Naive thymus-derived CD4-positive, alpha-beta T cell (primary cell): ENCODE data around the gene TSR3. TPM values are rescaled to one million over a fixed set of nuclear protein-coding genes. Genes with fewer than 3 reads are reported as not detected.

Source experiments
- ATAC-seq: fragments of 150-1000 bp; cut with Tn5 transposase; 2 replicates; pipeline ENCODE4 v1.10.0; 2021; ENCODE audit warnings: mild to moderate bottlenecking, moderate library complexity
- CTCF ChIA-PET: fragments of 350-600 bp; sonication (Branson Sonifier 250); formaldehyde crosslinking; loops from one replicate; lab custom pipeline; 2021; ENCODE audit warnings: antibody characterized with exemption; lab: Charles Lee
- POLR2A ChIA-PET: fragments of 350-600 bp; sonication (Branson Sonifier 250); formaldehyde crosslinking; loops from one replicate; lab custom pipeline; 2021; ENCODE audit warnings: antibody characterized with exemption, inconsistent platforms; lab: Charles Lee
- DNase-seq, 9 donors: peaks; one replicate each; pipeline versions ENCODE4 v3.0.0 to v3.0.0-alpha.2; 2020 to 2022; ENCODE audit warnings: mixed read lengths in 1 of 9
- H3K27ac ChIP-seq: one replicate; pipeline ENCODE4 v1.7.0; 2013; ENCODE audit warnings: mild to moderate bottlenecking, low read depth, low read length, moderate library complexity
- H3K27me3 ChIP-seq, 2 donors: one replicate each; pipeline ENCODE4 v1.7.0; 2013; ENCODE audit warnings: low read length in 2 of 2, mild to moderate bottlenecking in 2 of 2, moderate library complexity in 2 of 2; ENCODE audit not compliant: control insufficient read depth in 2 of 2, insufficient read depth in 2 of 2
- H3K36me3 ChIP-seq, 3 experiments: 1 replicate in 2 of 3; 2 replicates in 1 of 3; pipeline ENCODE4 v1.7.0; 2013; ENCODE audit warnings: low read length in 3 of 3, mild to moderate bottlenecking in 3 of 3, moderate library complexity in 1 of 3; ENCODE audit not compliant: insufficient read depth in 3 of 3, control insufficient read depth in 2 of 3
- H3K4me1 ChIP-seq, 2 donors: one replicate each; pipeline ENCODE4 v1.7.0; 2013; ENCODE audit warnings: low read length in 2 of 2, mild to moderate bottlenecking in 2 of 2, moderate library complexity in 1 of 2; ENCODE audit not compliant: control insufficient read depth in 2 of 2, insufficient read depth in 2 of 2
- H3K4me3 ChIP-seq: 2 replicates; pipeline ENCODE4 v1.7.0; 2013; ENCODE audit warnings: mild to moderate bottlenecking, low read length
- H3K9me3 ChIP-seq, 3 experiments: 1 replicate in 2 of 3; 2 replicates in 1 of 3; pipeline ENCODE4 v1.7.0; 2013; ENCODE audit warnings: low read length in 3 of 3; ENCODE audit not compliant: control insufficient read depth in 2 of 3
- H3K27ac Mint-ChIP-seq, 9 donors: one replicate each; pipeline ENCODE4 v1.8.0; 2020 to 2022; ENCODE audit warnings: mixed read lengths in 9 of 9, mild to moderate bottlenecking in 8 of 9, moderate library complexity in 5 of 9, inconsistent platforms in 2 of 9
- H3K27me3 Mint-ChIP-seq, 5 donors: one replicate each; pipeline ENCODE4 v1.8.0; 2021 to 2022; ENCODE audit warnings: mixed read lengths in 5 of 5, mild to moderate bottlenecking in 1 of 5
- H3K36me3 Mint-ChIP-seq, 5 donors: one replicate each; pipeline ENCODE4 v1.8.0; 2020 to 2022; ENCODE audit warnings: mixed read lengths in 5 of 5, mild to moderate bottlenecking in 3 of 5, inconsistent platforms in 1 of 5
- H3K4me1 Mint-ChIP-seq, 7 donors: one replicate each; pipeline ENCODE4 v1.8.0; 2020 to 2022; ENCODE audit warnings: mixed read lengths in 7 of 7, mild to moderate bottlenecking in 3 of 7, inconsistent platforms in 1 of 7
- H3K4me3 Mint-ChIP-seq, 10 donors: one replicate each; pipeline ENCODE4 v1.8.0; 2020 to 2022; ENCODE audit warnings: mild to moderate bottlenecking in 10 of 10, mixed read lengths in 10 of 10, moderate library complexity in 6 of 10, inconsistent platforms in 2 of 10
- H3K9me3 Mint-ChIP-seq, 11 donors: one replicate each; pipeline ENCODE4 v1.8.0; 2020 to 2022; ENCODE audit warnings: mixed read lengths in 11 of 11, mild to moderate bottlenecking in 4 of 11, inconsistent platforms in 1 of 11, moderate library complexity in 1 of 11
- intact Hi-C, 2 donors: fragments of 100-400 bp; cut with micrococcal nuclease; formaldehyde crosslinking; loops; one replicate each; pipeline ENCODE4 v1.15.1; 2023
- polyA plus RNA-seq, 2 donors: library from polyadenylated mRNA; unstranded; fragments of 300-500 nt; fragmentation: Illumina TruSeq; gene quantifications; one replicate each; pipeline ENCODE4 v1.2.3, GENCODE V29; 2021
- total RNA-seq, 6 experiments: library from RNA in 5 of 6; stranded (reverse) in 5 of 6; gene quantifications; 1 replicate in 5 of 6; 2 replicates in 1 of 6; pipeline ENCODE4 v1.2.3 and lab custom pipeline; 2021 to 2026

Gene TSR3
- total and polyA plus RNA-seq, 7 experiments from 2014 or later = 21.0 to 103 (median 39.8) TPM

DNA sequence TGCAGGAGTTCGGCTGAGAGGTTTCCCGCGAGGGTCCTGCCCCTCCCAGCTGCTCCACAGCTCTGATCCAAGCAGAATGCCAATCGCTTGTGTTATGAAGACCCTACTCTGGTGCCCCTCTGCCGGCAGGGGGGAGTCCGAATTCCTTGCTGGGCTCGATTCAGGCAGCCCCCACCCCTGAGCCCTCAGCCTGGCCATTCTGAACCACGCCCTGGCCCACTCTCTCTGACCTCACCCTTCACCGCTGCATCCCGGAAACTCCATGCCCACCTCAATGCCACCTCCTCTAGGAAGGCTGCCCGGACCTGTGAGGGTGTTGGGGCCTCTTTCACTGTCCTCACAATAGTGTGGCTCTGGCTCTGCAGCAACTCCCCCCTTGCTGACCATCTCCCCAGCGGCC, 50.1 kb downstream of the TSR3 start:
- peak overlapping the region in 2 of 9 donors; percentile 34 to 51 for H3K27ac Mint-ChIP-seq
- Histone ChIP-seq H3K36me3 (no peaks in the 10 kb centered on the region), H3K4me3 (no peak overlapping the region), H3K9me3 (no peaks in the 10 kb centered on the region), H3K27ac (no peak overlapping the region), H3K27me3 (no peaks in the 10 kb centered on the region), H3K4me1 (peaks cover 6 to 14% of the 10 kb centered on the region in 2 donors)
- ChIA-PET POLR2A (no interaction called here), CTCF (no interaction called here)
- no peak for DNase-seq
- H3K27me3 Mint-ChIP-seq = peaks cover 4 to 16% (median 5%) of the 10 kb centered on the region in 5 donors
- H3K4me1 Mint-ChIP-seq = peaks cover 7 to 24% (median 9%) of the 10 kb centered on the region in 7 donors
- no peaks in the 10 kb centered on the region for H3K9me3 Mint-ChIP-seq
- peak overlapping the region in 4 of 10 donors; percentile 2 to 55 (median 32) for H3K4me3 Mint-ChIP-seq
- intact Hi-C loops = loop anchor here in 1 of 2 donors (2.0 to 10.0 kb wide), 3 partner anchors 41 to 483 kb away; partner anchors contain the start of genes NUBP2 and SPSB3
- ATAC-seq = no peak
- H3K36me3 Mint-ChIP-seq = no peaks in the 10 kb centered on the region

- Mint-ChIP-seq H3K9me3 (no peaks in the 10 kb centered on the region), H3K4me1 (peaks cover 7 to 19% (median 9%) of the 10 kb centered on the region in 7 donors), H3K27me3 (peaks cover 4 to 16% (median 5%) of the 10 kb centered on the region in 5 donors), H3K36me3 (no peaks in the 10 kb centered on the region), H3K27ac (no peak overlapping the region), H3K4me3 (peak overlapping the region in 1 of 10 donors; percentile 55)
- Histone ChIP-seq H3K27me3 (no peaks in the 10 kb centered on the region), H3K4me1 (peaks cover under 1 to 14% of the 10 kb centered on the region in 2 donors), H3K36me3 (no peaks in the 10 kb centered on the region), H3K9me3 (no peaks in the 10 kb centered on the region), H3K4me3 (no peak overlapping the region), H3K27ac (no peak overlapping the region)
- DNase-seq = peak; percentile 43 to 83 (median 67)
- ChIA-PET POLR2A (no interaction called here), CTCF (interaction anchor here (0.8 to 1.0 kb wide), 2 partner anchors 12 to 42 kb away, joined by 3 read pairs; no protein-coding TSS in a partner anchor)
- ATAC-seq = peak; percentile 82
- intact Hi-C loops = loop anchor here in 1 of 2 donors (2.0 to 10.0 kb wide), 3 partner anchors 42 to 484 kb away; partner anchors contain the start of genes NUBP2 and SPSB3
Observed at GRCh38 chr16:1300664-1301476, 50.8 kb downstream of the TSR3 start.

DNA sequence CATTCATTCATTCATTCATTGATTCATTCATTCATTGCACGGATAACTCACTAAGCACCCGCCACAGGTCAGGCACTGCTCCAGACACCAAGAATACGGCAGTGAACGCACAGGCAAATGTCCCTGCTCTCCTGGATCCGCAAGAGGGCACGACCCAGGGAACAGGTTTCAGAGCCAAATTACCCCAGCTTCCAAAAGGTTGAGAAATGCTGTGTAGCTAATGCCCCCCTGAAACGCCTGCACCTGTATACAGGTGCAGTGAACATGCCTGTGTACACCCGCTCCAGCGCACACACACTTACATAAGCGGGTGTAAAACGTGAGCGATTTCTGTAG, 51.8 kb downstream of the TSR3 start:
- peaks cover 0 to 14% of the 10 kb centered on the region in 2 donors for H3K4me1 ChIP-seq
- H3K27ac ChIP-seq = no peak overlapping the region
- ChIA-PET CTCF (interaction anchor here (1.0 kb wide), 1 partner anchor 43 kb away, joined by 3 read pairs; no protein-coding TSS in a partner anchor), POLR2A (no interaction called here)
- H3K27me3 ChIP-seq = no peaks in the 10 kb centered on the region
- Mint-ChIP-seq H3K36me3 (no peaks in the 10 kb centered on the region), H3K9me3 (no peaks in the 10 kb centered on the region), H3K27ac (no peak overlapping the region), H3K4me3 (no peak overlapping the region), H3K27me3 (peaks cover 5 to 19% (median 9%) of the 10 kb centered on the region in 5 donors), H3K4me1 (peaks cover 6 to 19% (median 9%) of the 10 kb centered on the region in 7 donors)
- intact Hi-C loops = loop anchor here in 1 of 2 donors (2.0 to 10.0 kb wide), 3 partner anchors 43 to 485 kb away; partner anchors contain the start of genes NUBP2 and SPSB3
- ATAC-seq = no peak
- no peaks in the 10 kb centered on the region for H3K36me3 ChIP-seq
- no peak overlapping the region for H3K4me3 ChIP-seq
- DNase-seq = no peak
- no peaks in the 10 kb centered on the region for H3K9me3 ChIP-seq

Other genes with a start within 250 kb of the TSR3 start
- 1 to 10 TPM in 4 of 5 experiments, under 1 TPM in 1; 0.31 to 8.8 (median 2.2) TPM for gene CACNA1H, start 198.8 kb downstream of the TSR3 start, total RNA-seq
- 1 to 10 TPM in 1 of 2 donors, under 1 TPM in 1; 0.73 to 3.8 TPM for gene CACNA1H, start 198.8 kb downstream of the TSR3 start, polyA plus RNA-seq
- not detected for gene TPSG1, start 126.6 kb downstream of the TSR3 start, total RNA-seq
- gene TPSG1, start 126.6 kb downstream of the TSR3 start, polyA plus RNA-seq = not detected
- 1 to 10 TPM in 1 of 5 experiments, not detected in 4; 5.3 TPM for gene TPSB2, start 121.7 kb downstream of the TSR3 start, total RNA-seq
- not detected for gene TPSB2, start 121.7 kb downstream of the TSR3 start, polyA plus RNA-seq
- gene TPSAB1, start 111.2 kb downstream of the TSR3 start, total RNA-seq = 10 to 100 TPM in 1 of 5 experiments, 1 to 10 TPM in 1, not detected in 3; 3.2 to 10.2 TPM
- not detected for gene TPSAB1, start 111.2 kb downstream of the TSR3 start, polyA plus RNA-seq
- gene TPSD1, start 95.8 kb downstream of the TSR3 start, total RNA-seq = not detected
- gene TPSD1, start 95.8 kb downstream of the TSR3 start, polyA plus RNA-seq = not detected
- gene UBE2I, start 42.2 kb downstream of the TSR3 start, total RNA-seq = 100 to 1,000 TPM; 159 to 277 (median 203) TPM
- 10 to 100 TPM; 67.2 to 78.9 TPM for gene UBE2I, start 42.2 kb downstream of the TSR3 start, polyA plus RNA-seq
- 1 to 10 TPM in 3 of 5 experiments, under 1 TPM in 2; 0.49 to 7.5 (median 1.1) TPM for gene BAIAP3, start 18.2 kb downstream of the TSR3 start, total RNA-seq
- gene BAIAP3, start 18.2 kb downstream of the TSR3 start, polyA plus RNA-seq = 1 to 10 TPM in 1 of 2 donors, under 1 TPM in 1; 0.20 to 1.3 TPM
- 10 to 100 TPM; 37.9 to 57.7 (median 48.6) TPM for gene GNPTG, start 53 bp upstream of the TSR3 start, total RNA-seq
- 10 to 100 TPM; 48.2 to 51.3 TPM for gene GNPTG, start 53 bp upstream of the TSR3 start, polyA plus RNA-seq
- 100 to 1,000 TPM in 2 of 5 experiments, 10 to 100 TPM in 3; 42.9 to 152 (median 98.5) TPM for gene UNKL, start 62.8 kb upstream of the TSR3 start, total RNA-seq
- gene UNKL, start 62.8 kb upstream of the TSR3 start, polyA plus RNA-seq = 10 to 100 TPM in 1 of 2 donors, 1 to 10 TPM in 1; 4.0 to 10.6 TPM
- 10 to 100 TPM in 2 of 5 experiments, 1 to 10 TPM in 3; 7.8 to 11.9 (median 9.7) TPM for gene UQCC4, start 68.9 kb upstream of the TSR3 start, total RNA-seq
- 10 to 100 TPM; 37.3 to 45.2 TPM for gene UQCC4, start 68.9 kb upstream of the TSR3 start, polyA plus RNA-seq
- 1 to 10 TPM in 2 of 5 experiments, under 1 TPM in 2, not detected in 1; 0.77 to 3.4 (median 1.7) TPM for gene PERCC1, start 79.2 kb upstream of the TSR3 start, total RNA-seq
- gene PERCC1, start 79.2 kb upstream of the TSR3 start, polyA plus RNA-seq = not detected
- 10 to 100 TPM in 2 of 5 experiments, 1 to 10 TPM in 3; 3.6 to 19.1 (median 8.9) TPM for gene CCDC154, start 92.7 kb upstream of the TSR3 start, total RNA-seq
- not detected for gene CCDC154, start 92.7 kb upstream of the TSR3 start, polyA plus RNA-seq
- gene CLCN7, start 123.2 kb upstream of the TSR3 start, total RNA-seq = 100 to 1,000 TPM in 4 of 5 experiments, 10 to 100 TPM in 1; 74.8 to 140 (median 115) TPM
- 10 to 100 TPM; 17.0 to 35.1 TPM for gene CLCN7, start 123.2 kb upstream of the TSR3 start, polyA plus RNA-seq
- under 1 TPM in 2 of 5 experiments, not detected in 3; 0.24 to 0.64 TPM for gene PTX4, start 137.1 kb upstream of the TSR3 start, total RNA-seq
- gene PTX4, start 137.1 kb upstream of the TSR3 start, polyA plus RNA-seq = not detected
- gene TELO2, start 141.5 kb upstream of the TSR3 start, total RNA-seq = 10 to 100 TPM; 46.9 to 58.9 (median 50.3) TPM
- gene TELO2, start 141.5 kb upstream of the TSR3 start, polyA plus RNA-seq = 10 to 100 TPM; 10.5 to 18.7 TPM
- 100 to 1,000 TPM in 2 of 5 experiments, 10 to 100 TPM in 3; 26.3 to 162 (median 47.5) TPM for gene TMEM204, start 181.8 kb upstream of the TSR3 start, total RNA-seq
- 100 to 1,000 TPM; 152 to 186 TPM for gene TMEM204, start 181.8 kb upstream of the TSR3 start, polyA plus RNA-seq